Omental fat pad (tissue), 4 donors: ENCODE data around the gene ITM2C. TPM values are rescaled to one million over a fixed set of nuclear protein-coding genes. Genes with fewer than 3 reads are reported as not detected.
A peak's percentile ranks its signal among the peaks of the same experiment; 100 is the strongest.

Experiments
- ATAC-seq: fragments of 150-250 bp; one replicate; pipeline ENCODE4 v1.9.1; 2016; ENCODE audit warnings: mild to moderate bottlenecking, moderate library complexity; ENCODE audit not compliant: low FRiP score
- DNase-seq: peaks from one replicate; pipeline ENCODE4 v3.0.0-alpha.2; 2019; ENCODE audit warnings: low spot score
- CTCF ChIP-seq, 3 donors: fragments of 450-650 bp; IDR thresholded peaks; one replicate each; pipeline ENCODE4 v1.5.1; 2016 to 2017; ENCODE audit warnings: antibody characterized with exemption in 3 of 3, mild to moderate bottlenecking in 3 of 3, moderate library complexity in 2 of 3
- total RNA-seq, 4 donors: library from RNA; depleted of rRNA; stranded (reverse); fragments of >200 nt; gene quantifications; one replicate each; pipeline ENCODE4 v1.1.0, GENCODE V29; 2016

The ITM2C gene
- total RNA-seq, 4 donors from 2014 or later, result 17.9 to 35.9 (median 28.8) TPM

- ATAC-seq (no peak), DNase-seq (no peak)
- TF ChIP-seq CTCF (IDR thresholded peaks at IDR 0.05), result no peak
Measured at GRCh38 chr2:230863442-230864121, 1.2 kb upstream of the ITM2C start.

- TF ChIP-seq CTCF (IDR thresholded peaks at IDR 0.05), result no peak
- DNase-seq, result no peak
- ATAC-seq, result peak; percentile 13
Measured at GRCh38 chr2:230864122-230864604, 579 bp upstream of the ITM2C start.

- no peak for TF ChIP-seq CTCF (IDR thresholded peaks at IDR 0.05)
- ATAC-seq (no peak), DNase-seq (no peak)
Measured at GRCh38 chr2:230865307-230865765, 594 bp downstream of the ITM2C start.

- no peak for TF ChIP-seq CTCF (IDR thresholded peaks at IDR 0.05)
- DNase-seq, result no peak
- ATAC-seq, result no peak
Measured at GRCh38 chr2:230865766-230866755, 1.3 kb downstream of the ITM2C start.

GRCh38 chr2:230866756-230867523 is 2.2 kb downstream of the ITM2C start:
- no peak for ATAC-seq
- no peak for TF ChIP-seq CTCF (IDR thresholded peaks at IDR 0.05)
- no peak for DNase-seq

GRCh38 chr2:230868161-230868946 is 3.6 kb downstream of the ITM2C start:
- no peak for TF ChIP-seq CTCF (IDR thresholded peaks at IDR 0.05)
- no peak for DNase-seq
- ATAC-seq, result no peak
